ENCODE data around the gene VPREB1.
"Not testable (repeated sequence)": the region's sequence is repeated elsewhere in the genome, so short reads cannot be mapped to it uniquely, and the experiment has no call there.

Gene VPREB1

GRCh38 chr22:22246706-22247105, 2.1 kb downstream of the VPREB1 start:
- no peak for DNase-seq

- no peak for DNase-seq
Observed at GRCh38 chr22:22248878-22249277, 4.3 kb downstream of the VPREB1 start.

- not testable (repeated sequence) for DNase-seq
Observed at GRCh38 chr22:22250651-22251050, 6.1 kb downstream of the VPREB1 start.

- DNase-seq, result not testable (repeated sequence)
Observed at GRCh38 chr22:22256133-22256532, 11.5 kb downstream of the VPREB1 start.

- not testable (repeated sequence) for DNase-seq
Observed at GRCh38 chr22:22258597-22259415, 14.2 kb downstream of the VPREB1 start.

- DNase-seq, result not testable (repeated sequence)
Observed at GRCh38 chr22:22260169-22260568, 15.6 kb downstream of the VPREB1 start.

GRCh38 chr22:22260586-22260985, 16.0 kb downstream of the VPREB1 start:
- not testable (repeated sequence) for DNase-seq

- DNase-seq, result not testable (repeated sequence)
Observed at GRCh38 chr22:22262332-22263074, 17.9 kb downstream of the VPREB1 start.

- not testable (repeated sequence) for DNase-seq
Observed at GRCh38 chr22:22263823-22264222, 19.2 kb downstream of the VPREB1 start.

- DNase-seq, result not testable (repeated sequence)
Observed at GRCh38 chr22:22270036-22270676, 25.6 kb downstream of the VPREB1 start.

- not testable (repeated sequence) for DNase-seq
Observed at GRCh38 chr22:22277423-22277822, 32.8 kb downstream of the VPREB1 start.

GRCh38 chr22:22284962-22285756, 40.6 kb downstream of the VPREB1 start:
- DNase-seq, result not testable (repeated sequence)

- DNase-seq, result not testable (repeated sequence)
Observed at GRCh38 chr22:22286390-22287105, 42.0 kb downstream of the VPREB1 start.

GRCh38 chr22:22287106-22287626, 42.6 kb downstream of the VPREB1 start:
- DNase-seq, result not testable (repeated sequence)

GRCh38 chr22:22289666-22290065, 45.1 kb downstream of the VPREB1 start:
- not testable (repeated sequence) for DNase-seq

GRCh38 chr22:22291129-22291806, 46.7 kb downstream of the VPREB1 start:
- DNase-seq, result not testable (repeated sequence)

GRCh38 chr22:22292656-22293055, 48.1 kb downstream of the VPREB1 start:
- not testable (repeated sequence) for DNase-seq

- not testable (repeated sequence) for DNase-seq
Observed at GRCh38 chr22:22293436-22293835, 48.9 kb downstream of the VPREB1 start.

GRCh38 chr22:22294641-22295040, 50.1 kb downstream of the VPREB1 start:
- DNase-seq, result not testable (repeated sequence)
